ENCODE measurements around the gene FUOM.

The FUOM gene

GRCh38 chr10:133396035-133396624, 38.3 kb upstream of the FUOM start:
- Histone ChIP-seq H3K4me3 (ENCODE audit: low read length in 2 of 2) (no peak overlapping the region), H3K27me3 (ENCODE audit: control insufficient read depth in 1 of 2, insufficient read depth in 2 of 2, low read length in 2 of 2) (no peaks in the 10 kb centered on the region), H3K4me1 (ENCODE audit: control insufficient read depth, insufficient read depth, low read length) (peaks cover 11% of the 10 kb centered on the region), H3K36me3 (ENCODE audit: control insufficient read depth in 2 of 2, insufficient read depth in 2 of 2, low read length in 2 of 2) (peaks cover 9 to 34% of the 10 kb centered on the region in 2 donors), H3K27ac (ENCODE audit: low read length) (no peak overlapping the region), H3K9ac (ENCODE audit: low read length in 2 of 2) (no peak overlapping the region), H3K9me3 (ENCODE audit: control insufficient read depth in 2 of 2, low read length in 2 of 2) (no peaks in the 10 kb centered on the region)

GRCh38 chr10:133394801-133395221, 37.0 kb upstream of the FUOM start:
- no peaks in the 10 kb centered on the region for H3K9me3 ChIP-seq (ENCODE audit: control insufficient read depth in 2 of 2, low read length in 2 of 2)
- peaks cover 11% of the 10 kb centered on the region for H3K4me1 ChIP-seq (ENCODE audit: control insufficient read depth, insufficient read depth, low read length)
- peaks cover 5 to 24% of the 10 kb centered on the region in 2 donors for H3K36me3 ChIP-seq (ENCODE audit: control insufficient read depth in 2 of 2, insufficient read depth in 2 of 2, low read length in 2 of 2)
- H3K9ac ChIP-seq (ENCODE audit: low read length in 2 of 2), result peak overlapping the region; percentile 89 to 97
- no peaks in the 10 kb centered on the region for H3K27me3 ChIP-seq (ENCODE audit: control insufficient read depth in 1 of 2, insufficient read depth in 2 of 2, low read length in 2 of 2)
- peak overlapping the region; percentile 89 to 97 for H3K4me3 ChIP-seq (ENCODE audit: low read length in 2 of 2)
- peak overlapping the region; percentile 41 for H3K27ac ChIP-seq (ENCODE audit: low read length)

GRCh38 chr10:133394064-133394663, 36.3 kb upstream of the FUOM start, which contains the start of gene MTG1:
Gene MTG1 (plus strand): TSS chr10:133394157. CDS start chr10:133394221, 64 bp downstream.
- H3K27ac ChIP-seq (ENCODE audit: low read length), result peak within 1 kb of the TSS; percentile 41

GRCh38 chr10:133393401-133394063, 35.7 kb upstream of the FUOM start:
- H3K9me3 ChIP-seq (ENCODE audit: control insufficient read depth in 2 of 2, low read length in 2 of 2), result no peaks in the 10 kb centered on the region
- H3K9ac ChIP-seq (ENCODE audit: low read length in 2 of 2), result no peak overlapping the region
- peaks cover 11% of the 10 kb centered on the region for H3K4me1 ChIP-seq (ENCODE audit: control insufficient read depth, insufficient read depth, low read length)
- peak overlapping the region; percentile 11 to 89 for H3K4me3 ChIP-seq (ENCODE audit: low read length in 2 of 2)
- no peaks in the 10 kb centered on the region for H3K27me3 ChIP-seq (ENCODE audit: control insufficient read depth in 1 of 2, insufficient read depth in 2 of 2, low read length in 2 of 2)
- no peak overlapping the region for H3K27ac ChIP-seq (ENCODE audit: low read length)
- H3K36me3 ChIP-seq (ENCODE audit: control insufficient read depth in 2 of 2, insufficient read depth in 2 of 2, low read length in 2 of 2), result peaks cover 1 to 15% of the 10 kb centered on the region in 2 donors

More at GRCh38 chr10:133394064-133394663, 36.3 kb upstream of the FUOM start, which contains the start of gene MTG1:
- peaks cover 5 to 21% of the 10 kb centered on the region in 2 donors for H3K36me3 ChIP-seq (ENCODE audit: control insufficient read depth in 2 of 2, insufficient read depth in 2 of 2, low read length in 2 of 2)
- H3K9ac ChIP-seq (ENCODE audit: low read length in 2 of 2), result peak within 1 kb of the TSS; percentile 89 to 97
- no peaks in the 10 kb centered on the region for H3K9me3 ChIP-seq (ENCODE audit: control insufficient read depth in 2 of 2, low read length in 2 of 2)
- H3K4me1 ChIP-seq (ENCODE audit: control insufficient read depth, insufficient read depth, low read length), result peaks cover 11% of the 10 kb centered on the region
- no peaks in the 10 kb centered on the region for H3K27me3 ChIP-seq (ENCODE audit: control insufficient read depth in 1 of 2, insufficient read depth in 2 of 2, low read length in 2 of 2)
- peak within 1 kb of the TSS; percentile 89 to 97 for H3K4me3 ChIP-seq (ENCODE audit: low read length in 2 of 2)

- H3K36me3 ChIP-seq (ENCODE audit: control insufficient read depth in 2 of 2, insufficient read depth in 2 of 2, low read length in 2 of 2), result peaks cover 0 to 11% of the 10 kb centered on the region in 2 donors
- no peaks in the 10 kb centered on the region for H3K9me3 ChIP-seq (ENCODE audit: control insufficient read depth in 2 of 2, low read length in 2 of 2)
- H3K27ac ChIP-seq (ENCODE audit: low read length), result no peak overlapping the region
- no peak overlapping the region for H3K4me3 ChIP-seq (ENCODE audit: low read length in 2 of 2)
- H3K4me1 ChIP-seq (ENCODE audit: control insufficient read depth, insufficient read depth, low read length), result peaks cover 11% of the 10 kb centered on the region
- H3K9ac ChIP-seq (ENCODE audit: low read length in 2 of 2), result no peak overlapping the region
- H3K27me3 ChIP-seq (ENCODE audit: control insufficient read depth in 1 of 2, insufficient read depth in 2 of 2, low read length in 2 of 2), result no peaks in the 10 kb centered on the region
These were observed 34.1 kb upstream of the FUOM start for GRCh38 chr10:133391761-133392518.

GRCh38 chr10:133391249-133391635, 33.4 kb upstream of the FUOM start:
- Histone ChIP-seq H3K27me3 (ENCODE audit: control insufficient read depth in 1 of 2, insufficient read depth in 2 of 2, low read length in 2 of 2) (no peaks in the 10 kb centered on the region), H3K9me3 (ENCODE audit: control insufficient read depth in 2 of 2, low read length in 2 of 2) (no peaks in the 10 kb centered on the region), H3K4me1 (ENCODE audit: control insufficient read depth, insufficient read depth, low read length) (peaks cover 11% of the 10 kb centered on the region), H3K27ac (ENCODE audit: low read length) (no peak overlapping the region), H3K36me3 (ENCODE audit: control insufficient read depth in 2 of 2, insufficient read depth in 2 of 2, low read length in 2 of 2) (peaks cover 0 to 7% of the 10 kb centered on the region in 2 donors), H3K9ac (ENCODE audit: low read length in 2 of 2) (no peak overlapping the region), H3K4me3 (ENCODE audit: low read length in 2 of 2) (no peak overlapping the region)

GRCh38 chr10:133390597-133391248, 32.9 kb upstream of the FUOM start:
- Histone ChIP-seq H3K36me3 (ENCODE audit: control insufficient read depth in 2 of 2, insufficient read depth in 2 of 2, low read length in 2 of 2) (peaks cover 0 to 4% of the 10 kb centered on the region in 2 donors), H3K4me1 (ENCODE audit: control insufficient read depth, insufficient read depth, low read length) (peaks cover 11% of the 10 kb centered on the region), H3K27ac (ENCODE audit: low read length) (no peak overlapping the region), H3K9ac (ENCODE audit: low read length in 2 of 2) (no peak overlapping the region), H3K9me3 (ENCODE audit: control insufficient read depth in 2 of 2, low read length in 2 of 2) (no peaks in the 10 kb centered on the region), H3K4me3 (ENCODE audit: low read length in 2 of 2) (no peak overlapping the region), H3K27me3 (ENCODE audit: control insufficient read depth in 1 of 2, insufficient read depth in 2 of 2, low read length in 2 of 2) (no peaks in the 10 kb centered on the region)

- Histone ChIP-seq H3K27me3 (ENCODE audit: control insufficient read depth in 1 of 2, insufficient read depth in 2 of 2, low read length in 2 of 2) (no peaks in the 10 kb centered on the region), H3K9me3 (ENCODE audit: control insufficient read depth in 2 of 2, low read length in 2 of 2) (no peaks in the 10 kb centered on the region), H3K9ac (ENCODE audit: low read length in 2 of 2) (no peak overlapping the region), H3K27ac (ENCODE audit: low read length) (no peak overlapping the region), H3K4me3 (ENCODE audit: low read length in 2 of 2) (no peak overlapping the region), H3K4me1 (ENCODE audit: control insufficient read depth, insufficient read depth, low read length) (no peaks in the 10 kb centered on the region), H3K36me3 (ENCODE audit: control insufficient read depth in 2 of 2, insufficient read depth in 2 of 2, low read length in 2 of 2) (peaks cover 0 to 4% of the 10 kb centered on the region in 2 donors)
These were observed 31.4 kb upstream of the FUOM start for GRCh38 chr10:133388973-133389818.

GRCh38 chr10:133388236-133388972, 30.6 kb upstream of the FUOM start:
- H3K4me1 ChIP-seq (ENCODE audit: control insufficient read depth, insufficient read depth, low read length), result no peaks in the 10 kb centered on the region
- no peaks in the 10 kb centered on the region for H3K27me3 ChIP-seq (ENCODE audit: control insufficient read depth in 1 of 2, insufficient read depth in 2 of 2, low read length in 2 of 2)
- no peak overlapping the region for H3K4me3 ChIP-seq (ENCODE audit: low read length in 2 of 2)
- H3K36me3 ChIP-seq (ENCODE audit: control insufficient read depth in 2 of 2, insufficient read depth in 2 of 2, low read length in 2 of 2), result peaks cover 0 to 4% of the 10 kb centered on the region in 2 donors
- H3K9me3 ChIP-seq (ENCODE audit: control insufficient read depth in 2 of 2, low read length in 2 of 2), result no peaks in the 10 kb centered on the region
- H3K9ac ChIP-seq (ENCODE audit: low read length in 2 of 2), result no peak overlapping the region
- H3K27ac ChIP-seq (ENCODE audit: low read length), result no peak overlapping the region

Data from stomach smooth muscle (tissue), 2 donors.